Endodermal cell (in vitro differentiated cells): ENCODE data around the gene MTRFR. TPM values are rescaled to one million over a fixed set of nuclear protein-coding genes. Genes with fewer than 3 reads are reported as not detected.
A peak's percentile ranks its signal among the peaks of the same experiment; 100 is the strongest.

ENCODE experiments used
- DNase-seq: peaks from one replicate; pipeline ENCODE4 v3.0.0-alpha.2; 2017
- H3K27ac ChIP-seq: 2 replicates; pipeline ENCODE4 v1.5.1; 2013; ENCODE audit warnings: mild to moderate bottlenecking, low read depth, low read length, moderate library complexity
- H3K27me3 ChIP-seq: 2 replicates; pipeline ENCODE4 v1.6.1; 2013; ENCODE audit warnings: mild to moderate bottlenecking, low read length, moderate library complexity; ENCODE audit not compliant: insufficient read depth, control insufficient read depth, poor library complexity, severe bottlenecking
- H3K36me3 ChIP-seq: 2 replicates; pipeline ENCODE4 v1.7.0; 2013; ENCODE audit warnings: mild to moderate bottlenecking, low read length, moderate library complexity; ENCODE audit not compliant: control insufficient read depth, insufficient read depth
- H3K4me1 ChIP-seq: one replicate; pipeline ENCODE4 v1.7.0; 2013; ENCODE audit warnings: low read length; ENCODE audit not compliant: control insufficient read depth, insufficient read depth
- H3K4me3 ChIP-seq: 2 replicates; pipeline ENCODE4 v1.5.1; 2013; ENCODE audit warnings: mild to moderate bottlenecking, low read length, moderate library complexity
- H3K9ac ChIP-seq: 2 replicates; pipeline ENCODE4 v1.6.1; 2013; ENCODE audit warnings: mild to moderate bottlenecking, low read length, moderate library complexity; ENCODE audit not compliant: poor library complexity, severe bottlenecking; ENCODE audit errors: extremely low read depth
- H3K9me3 ChIP-seq: 2 replicates; pipeline ENCODE4 v1.6.1; 2013; ENCODE audit warnings: mild to moderate bottlenecking, low read length, moderate library complexity; ENCODE audit not compliant: control insufficient read depth
- H3K27ac Mint-ChIP-seq: 2 replicates; pipeline ENCODE4 v1.8.0; 2020; ENCODE audit warnings: mixed read lengths
- H3K27me3 Mint-ChIP-seq: 2 replicates; pipeline ENCODE4 v1.8.0; 2021; ENCODE audit warnings: mild to moderate bottlenecking, mixed read lengths; ENCODE audit not compliant: insufficient read depth
- H3K36me3 Mint-ChIP-seq: 2 replicates; pipeline ENCODE4 v1.8.0; 2020; ENCODE audit warnings: low read depth, mixed read lengths
- H3K4me1 Mint-ChIP-seq: 2 replicates; pipeline ENCODE4 v1.8.0; 2020; ENCODE audit warnings: mixed read lengths
- H3K4me3 Mint-ChIP-seq: 2 replicates; pipeline ENCODE4 v1.8.0; 2020; ENCODE audit warnings: mild to moderate bottlenecking, moderate library complexity, mixed read lengths
- H3K9me3 Mint-ChIP-seq: 2 replicates; pipeline ENCODE4 v1.8.0; 2020; ENCODE audit warnings: mild to moderate bottlenecking, mixed read lengths
- WGBS, 2 experiments: methylation state at CpG; one replicate each; pipeline versions ENCODE4 v1.1.5 to v1.1.7; 2013; ENCODE audit warnings: missing lambda C conversion rate in 2 of 2, mixed read lengths in 1 of 2; ENCODE audit not compliant: insufficient coverage in 1 of 2, insufficient read length in 1 of 2; 5-methylcytosine and 5-hydroxymethylcytosine counted together
- total RNA-seq, 2 donors: library from RNA; stranded (reverse); fragmentation: NEBNext Ultra II Directional in 1 of 2; extraction: Animal tissue kit (Norgen Biotek cat#: 25700) in 1 of 2; gene quantifications; 2 replicates in 1 of 2; 3 replicates in 1 of 2; pipeline ENCODE4 v1.2.1, GENCODE V29; 2021
- TF ChIP-seq, protein P1 (sequence below): fragments of 200-600 bp; sonication (generic); conservative IDR thresholded peaks from 2 replicates; pipeline ENCODE4 v1.5.0; 2021; ENCODE audit warnings: antibody characterized with exemption, mild to moderate bottlenecking

Gene MTRFR
- total RNA-seq, 2 donors from 2014 or later, result 16.2 to 19.3 TPM

DNA sequence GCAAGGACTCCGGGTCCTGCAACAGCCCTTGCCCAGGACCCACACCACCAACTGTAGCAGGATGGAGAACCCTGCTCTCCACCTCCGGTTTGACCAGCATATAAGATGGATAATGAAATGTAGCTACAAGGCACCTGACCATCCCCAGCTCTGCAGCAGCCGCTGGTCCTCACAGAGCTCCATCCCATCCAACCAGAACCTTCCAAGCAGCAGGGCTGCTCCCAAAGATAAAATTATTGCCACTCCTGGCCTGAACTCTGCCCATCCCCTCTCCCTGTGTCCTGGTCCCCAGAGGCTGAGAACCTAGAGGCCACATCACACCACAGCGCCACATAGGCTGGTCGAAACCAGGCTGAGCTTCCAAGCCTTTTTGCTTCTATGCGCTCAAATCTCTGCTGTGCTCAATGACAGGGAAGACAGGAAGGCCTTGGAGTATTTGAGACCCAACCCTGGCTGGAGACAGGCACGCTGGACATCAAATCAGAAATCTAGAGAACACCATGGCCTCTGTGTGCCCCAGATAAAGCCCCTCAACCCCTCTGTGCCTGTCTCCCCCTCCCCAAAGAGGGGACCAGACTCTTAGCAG lies 34.2 kb downstream of the MTRFR start:
- H3K27me3 Mint-ChIP-seq, result no peaks in the 10 kb centered on the region
- DNase-seq, result no peak
- no peak overlapping the region for H3K9ac ChIP-seq
- H3K4me3 Mint-ChIP-seq, result no peak overlapping the region
- TF ChIP-seq, protein P1, sequence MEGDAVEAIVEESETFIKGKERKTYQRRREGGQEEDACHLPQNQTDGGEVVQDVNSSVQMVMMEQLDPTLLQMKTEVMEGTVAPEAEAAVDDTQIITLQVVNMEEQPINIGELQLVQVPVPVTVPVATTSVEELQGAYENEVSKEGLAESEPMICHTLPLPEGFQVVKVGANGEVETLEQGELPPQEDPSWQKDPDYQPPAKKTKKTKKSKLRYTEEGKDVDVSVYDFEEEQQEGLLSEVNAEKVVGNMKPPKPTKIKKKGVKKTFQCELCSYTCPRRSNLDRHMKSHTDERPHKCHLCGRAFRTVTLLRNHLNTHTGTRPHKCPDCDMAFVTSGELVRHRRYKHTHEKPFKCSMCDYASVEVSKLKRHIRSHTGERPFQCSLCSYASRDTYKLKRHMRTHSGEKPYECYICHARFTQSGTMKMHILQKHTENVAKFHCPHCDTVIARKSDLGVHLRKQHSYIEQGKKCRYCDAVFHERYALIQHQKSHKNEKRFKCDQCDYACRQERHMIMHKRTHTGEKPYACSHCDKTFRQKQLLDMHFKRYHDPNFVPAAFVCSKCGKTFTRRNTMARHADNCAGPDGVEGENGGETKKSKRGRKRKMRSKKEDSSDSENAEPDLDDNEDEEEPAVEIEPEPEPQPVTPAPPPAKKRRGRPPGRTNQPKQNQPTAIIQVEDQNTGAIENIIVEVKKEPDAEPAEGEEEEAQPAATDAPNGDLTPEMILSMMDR, result no peak
- no peaks in the 10 kb centered on the region for H3K27me3 ChIP-seq
- H3K4me1 Mint-ChIP-seq, result peaks cover 9% of the 10 kb centered on the region
- peaks cover 4% of the 10 kb centered on the region for H3K4me1 ChIP-seq
- H3K4me3 ChIP-seq, result no peak overlapping the region
- H3K27ac Mint-ChIP-seq, result peak overlapping the region; percentile 66
- no peaks in the 10 kb centered on the region for H3K9me3 Mint-ChIP-seq
- H3K36me3 Mint-ChIP-seq, result peaks cover 35% of the 10 kb centered on the region
- peak overlapping the region; percentile 99 for H3K27ac ChIP-seq
- no peaks in the 10 kb centered on the region for H3K9me3 ChIP-seq
- 67 to 90% methylated on average over 2 to 7 of the region's 7 CpGs for WGBS, 2 experiments
- peaks cover 27% of the 10 kb centered on the region for H3K36me3 ChIP-seq

DNA sequence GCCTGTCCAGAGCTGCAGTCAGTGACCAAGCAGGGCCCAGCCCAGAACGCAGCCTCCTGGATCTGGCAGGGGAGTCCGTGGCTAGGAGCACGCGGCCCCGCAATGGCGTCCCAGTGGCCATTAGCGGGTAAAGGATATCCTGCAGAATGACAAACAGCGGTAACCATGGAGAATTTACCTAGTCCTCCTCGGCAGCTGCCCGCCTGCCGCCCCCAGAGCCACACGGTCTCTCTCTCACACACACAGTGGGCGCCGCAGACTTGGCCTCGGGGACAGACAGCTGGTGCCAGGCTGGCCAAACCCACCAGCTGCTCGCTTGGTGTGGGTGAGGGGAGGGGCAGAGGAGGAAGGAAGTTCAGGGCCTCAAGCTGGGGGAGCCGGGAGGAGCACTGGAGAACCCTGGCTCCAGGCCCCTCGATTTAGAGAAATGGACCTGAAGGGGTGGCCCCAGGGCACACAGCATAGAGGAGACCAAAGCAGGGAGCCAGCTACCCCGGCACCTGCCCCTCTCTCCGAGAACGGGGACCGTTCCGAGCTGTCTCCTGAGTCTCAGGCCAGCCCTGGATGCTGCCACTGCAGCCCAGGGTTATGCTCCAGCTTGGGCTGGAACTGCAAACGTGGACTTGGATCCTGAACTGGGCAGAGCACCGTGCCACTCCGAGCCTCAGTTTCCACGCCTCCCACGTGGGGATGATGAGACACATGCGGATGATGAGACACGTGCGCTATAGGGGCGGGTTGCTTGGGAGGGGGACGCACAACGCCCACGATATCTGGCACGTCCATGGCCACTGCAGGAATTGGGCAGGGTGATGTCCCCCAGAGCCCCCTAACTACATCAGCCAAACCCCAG lies 35.0 kb downstream of the MTRFR start:
- no peaks in the 10 kb centered on the region for H3K9me3 Mint-ChIP-seq
- peak overlapping the region; percentile 99 for H3K27ac ChIP-seq
- H3K36me3 Mint-ChIP-seq, result peaks cover 29% of the 10 kb centered on the region
- H3K27me3 ChIP-seq, result no peaks in the 10 kb centered on the region
- TF ChIP-seq, protein P1, result no peak
- H3K4me1 Mint-ChIP-seq, result peaks cover 11% of the 10 kb centered on the region
- peak; percentile 59 for DNase-seq
- H3K9ac ChIP-seq, result no peak overlapping the region
- H3K9me3 ChIP-seq, result no peaks in the 10 kb centered on the region
- H3K36me3 ChIP-seq, result peaks cover 23% of the 10 kb centered on the region
- WGBS, 2 experiments, result 94 to 95% methylated on average over 32 to 36 of the region's 36 CpGs
- peaks cover 4% of the 10 kb centered on the region for H3K4me1 ChIP-seq
- peak overlapping the region; percentile 70 for H3K27ac Mint-ChIP-seq
- H3K4me3 ChIP-seq, result no peak overlapping the region
- peak overlapping the region; percentile 93 for H3K4me3 Mint-ChIP-seq
- no peaks in the 10 kb centered on the region for H3K27me3 Mint-ChIP-seq

GRCh38 chr12:123268850-123269249 lies 35.6 kb downstream of the MTRFR start:
- Mint-ChIP-seq H3K27me3 (no peaks in the 10 kb centered on the region), H3K36me3 (peaks cover 24% of the 10 kb centered on the region)

More at GRCh38 chr12:123268850-123269249, 35.6 kb downstream of the MTRFR start:
- Histone ChIP-seq H3K9me3 (no peaks in the 10 kb centered on the region), H3K27ac (peak overlapping the region; percentile 99), H3K9ac (no peak overlapping the region), H3K4me3 (peak overlapping the region; percentile 66), H3K4me1 (peaks cover 4% of the 10 kb centered on the region), H3K27me3 (no peaks in the 10 kb centered on the region), H3K36me3 (peaks cover 16% of the 10 kb centered on the region)
- peak overlapping the region; percentile 72 for H3K27ac Mint-ChIP-seq
- H3K4me1 Mint-ChIP-seq, result peaks cover 11% of the 10 kb centered on the region
- peak overlapping the region; percentile 93 for H3K4me3 Mint-ChIP-seq
- H3K9me3 Mint-ChIP-seq, result no peaks in the 10 kb centered on the region
- TF ChIP-seq, protein P1, result no peak
- DNase-seq, result peak; percentile 58
- WGBS, 2 experiments, result 90 to 93% methylated on average over 11 to 13 of the region's 13 CpGs
